HG03575 (cell line): ENCODE results near the gene LAMB3.
"Not testable (repeated sequence)": the region's sequence is repeated elsewhere in the genome, so short reads cannot be mapped to it uniquely, and the experiment has no call there.

ENCODE experiments used
- ATAC-seq: cut with Tn5 transposase; IDR thresholded peaks from one replicate; pipeline ENCODE4 v1.9.1; 2021; ENCODE audit not compliant: unreplicated experiment, insufficient number of reproducible peaks, low FRiP score; ENCODE audit errors: extremely low read depth

Gene LAMB3

GRCh38 chr1:209652121-209652735, at the start of gene LAMB3:
TSS of gene LAMB3 (minus strand) at chr1:209652425. CDS start at chr1:209650944, 1,481 bp downstream.
- ATAC-seq: no peak

GRCh38 chr1:209700686-209701085, 48.5 kb upstream of the LAMB3 start:
- not testable (repeated sequence) for ATAC-seq

GRCh38 chr1:209697126-209697525, 44.9 kb upstream of the LAMB3 start:
- ATAC-seq: no peak

- ATAC-seq: no peak
Observed at GRCh38 chr1:209696673-209697072, 44.4 kb upstream of the LAMB3 start.

- ATAC-seq: no peak
Observed at GRCh38 chr1:209692745-209693504, 40.7 kb upstream of the LAMB3 start.

- no peak for ATAC-seq
Observed at GRCh38 chr1:209692296-209692695, 40.1 kb upstream of the LAMB3 start.

- no peak for ATAC-seq
Observed at GRCh38 chr1:209691237-209691636, 39.0 kb upstream of the LAMB3 start.

GRCh38 chr1:209689477-209689876, 37.3 kb upstream of the LAMB3 start:
- no peak for ATAC-seq

- ATAC-seq: no peak
Observed at GRCh38 chr1:209688746-209689234, 36.6 kb upstream of the LAMB3 start.

- ATAC-seq: no peak
Observed at GRCh38 chr1:209686322-209686721, 34.1 kb upstream of the LAMB3 start.

- ATAC-seq: no peak
Observed at GRCh38 chr1:209685821-209686220, 33.6 kb upstream of the LAMB3 start.

- no peak for ATAC-seq
Observed at GRCh38 chr1:209678981-209679539, 26.8 kb upstream of the LAMB3 start.

- ATAC-seq: no peak
Observed at GRCh38 chr1:209675565-209676154, 23.4 kb upstream of the LAMB3 start.

- no peak for ATAC-seq
Observed at GRCh38 chr1:209674957-209675564, 22.8 kb upstream of the LAMB3 start, which contains the start of gene G0S2. TSS of gene G0S2 (plus strand) at chr1:209675412. CDS start at chr1:209675685, 273 bp downstream.

- ATAC-seq: no peak
Observed at GRCh38 chr1:209673631-209674417, 21.6 kb upstream of the LAMB3 start.

- peak; percentile 81 for ATAC-seq
Observed at GRCh38 chr1:209672705-209673630, 20.7 kb upstream of the LAMB3 start.

GRCh38 chr1:209670441-209671082, 18.3 kb upstream of the LAMB3 start:
- no peak for ATAC-seq
